T-helper 17 cell (primary cell): ENCODE measurements around the gene SAMD11. TPM values are rescaled to one million over a fixed set of nuclear protein-coding genes. Genes with fewer than 3 reads are reported as not detected.

Experiments used
- ATAC-seq: fragments of 150-1000 bp; cut with Tn5 transposase; 2 replicates; pipeline ENCODE4 v1.10.0; 2021; ENCODE audit warnings: mild to moderate bottlenecking, moderate library complexity
- DNase-seq, 3 donors: peaks; one replicate each; pipeline versions ENCODE4 v3.0.0 to v3.0.0-alpha.2; 2020 to 2021
- H3K9me3 ChIP-seq: one replicate; pipeline ENCODE4 v1.7.0; 2013; ENCODE audit warnings: low read length, mild to moderate bottlenecking; ENCODE audit not compliant: control insufficient read depth, poor library complexity, severe bottlenecking
- H3K27ac Mint-ChIP-seq: one replicate; pipeline ENCODE4 v1.8.0; 2022; ENCODE audit warnings: mild to moderate bottlenecking, moderate library complexity, mixed read lengths
- H3K27me3 Mint-ChIP-seq: one replicate; pipeline ENCODE4 v1.8.0; 2022; ENCODE audit warnings: mixed read lengths
- H3K36me3 Mint-ChIP-seq: one replicate; pipeline ENCODE4 v1.8.0; 2022; ENCODE audit warnings: low read depth, mixed read lengths
- H3K4me1 Mint-ChIP-seq: one replicate; pipeline ENCODE4 v1.8.0; 2022; ENCODE audit warnings: mild to moderate bottlenecking, mixed read lengths
- H3K4me3 Mint-ChIP-seq: one replicate; pipeline ENCODE4 v1.8.0; 2022; ENCODE audit warnings: mild to moderate bottlenecking, moderate library complexity, mixed read lengths
- total RNA-seq, 4 donors: library from RNA in 2 of 4; stranded (reverse) in 2 of 4; gene quantifications; one replicate each; pipeline ENCODE4 v1.2.3 and lab custom pipeline; 2022 to 2026

The SAMD11 gene
- total RNA-seq, 2 donors from 2014 or later, result not detected

- peaks cover 70% of the 10 kb centered on the region for H3K27me3 Mint-ChIP-seq
- H3K9me3 ChIP-seq, result no peaks in the 10 kb centered on the region
- H3K4me1 Mint-ChIP-seq, result peaks cover 16% of the 10 kb centered on the region
- DNase-seq (no peak), ATAC-seq (no peak)
- H3K36me3 Mint-ChIP-seq, result no peaks in the 10 kb centered on the region
- no peak overlapping the region for H3K4me3 Mint-ChIP-seq
- no peak overlapping the region for H3K27ac Mint-ChIP-seq
Measured at GRCh38 chr1:917076-917459, 6.7 kb upstream of the SAMD11 start.

DNA sequence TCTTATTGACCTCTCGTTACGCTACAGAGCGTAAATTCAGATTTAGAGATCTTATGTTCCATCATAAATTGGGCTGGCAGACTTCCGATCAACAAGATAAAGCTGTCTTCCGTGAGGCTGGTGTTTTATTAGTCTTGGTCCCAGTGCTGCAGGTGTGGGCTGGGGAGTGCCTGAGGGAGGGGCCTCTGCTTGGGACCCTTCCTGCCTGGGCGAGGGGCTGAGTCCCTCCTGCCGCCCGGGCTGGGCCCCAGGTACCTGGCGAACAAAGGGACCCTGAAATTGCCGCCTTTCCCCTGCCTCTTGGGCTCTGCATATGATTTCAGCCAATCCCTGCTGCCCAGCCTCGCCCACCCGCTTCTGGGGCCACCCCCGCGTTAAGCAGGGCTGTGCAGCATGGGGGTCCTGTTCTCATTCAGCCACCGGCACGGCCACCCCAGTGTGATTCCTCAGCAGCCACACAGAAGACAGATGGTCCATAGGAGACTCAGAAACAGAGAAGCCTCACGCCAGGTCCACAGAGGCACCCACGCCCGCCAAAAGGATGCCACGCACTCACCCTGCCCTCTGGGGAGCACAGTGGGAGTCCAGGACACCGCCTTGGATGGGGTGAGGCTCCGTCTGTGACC is 6.1 kb upstream of the SAMD11 start:
- Mint-ChIP-seq H3K27me3 (peaks cover 68% of the 10 kb centered on the region), H3K27ac (no peak overlapping the region), H3K4me3 (no peak overlapping the region), H3K4me1 (peaks cover 13% of the 10 kb centered on the region), H3K36me3 (no peaks in the 10 kb centered on the region)
- DNase-seq, result no peak
- H3K9me3 ChIP-seq, result no peaks in the 10 kb centered on the region
- ATAC-seq, result no peak

GRCh38 chr1:918353-918752 is 5.4 kb upstream of the SAMD11 start:
- Mint-ChIP-seq H3K4me1 (peaks cover 13% of the 10 kb centered on the region), H3K4me3 (no peak overlapping the region), H3K27ac (no peak overlapping the region), H3K27me3 (peaks cover 64% of the 10 kb centered on the region), H3K36me3 (no peaks in the 10 kb centered on the region)
- no peaks in the 10 kb centered on the region for H3K9me3 ChIP-seq
- no peak for DNase-seq
- ATAC-seq, result no peak

- no peaks in the 10 kb centered on the region for H3K9me3 ChIP-seq
- H3K4me1 Mint-ChIP-seq, result peaks cover 14% of the 10 kb centered on the region
- H3K4me3 Mint-ChIP-seq, result no peak overlapping the region
- no peak for DNase-seq
- no peak overlapping the region for H3K27ac Mint-ChIP-seq
- peaks cover 64% of the 10 kb centered on the region for H3K27me3 Mint-ChIP-seq
- H3K36me3 Mint-ChIP-seq, result no peaks in the 10 kb centered on the region
- ATAC-seq, result no peak
Measured at GRCh38 chr1:918843-919242, 4.9 kb upstream of the SAMD11 start.

GRCh38 chr1:919271-919872 is 4.4 kb upstream of the SAMD11 start:
- Mint-ChIP-seq H3K27ac (no peak overlapping the region), H3K4me1 (peaks cover 14% of the 10 kb centered on the region), H3K4me3 (no peak overlapping the region), H3K36me3 (no peaks in the 10 kb centered on the region), H3K27me3 (peaks cover 64% of the 10 kb centered on the region)
- DNase-seq (no peak), ATAC-seq (no peak)
- no peaks in the 10 kb centered on the region for H3K9me3 ChIP-seq

DNA sequence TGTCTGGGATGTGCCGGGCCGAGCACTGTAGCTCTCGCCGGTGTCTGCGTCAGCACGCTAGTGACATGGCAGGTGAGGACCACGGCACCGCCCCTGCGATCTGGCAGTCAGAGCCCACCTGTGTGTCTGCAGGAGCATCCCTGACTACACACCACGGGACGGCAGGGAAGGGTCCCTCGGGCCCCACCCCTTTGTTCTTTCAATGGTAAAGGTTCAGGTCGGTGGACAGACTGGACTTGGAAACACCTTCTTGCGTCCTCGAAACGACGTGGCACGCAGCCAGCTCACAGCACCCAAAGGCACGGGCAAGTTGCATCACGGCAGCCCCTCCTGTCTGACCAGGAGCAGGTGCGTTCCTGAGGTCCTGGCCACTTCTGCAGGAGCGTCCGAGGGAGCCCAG is 3.7 kb upstream of the SAMD11 start:
- DNase-seq, result no peak
- Mint-ChIP-seq H3K4me1 (peaks cover 14% of the 10 kb centered on the region), H3K36me3 (no peaks in the 10 kb centered on the region), H3K27me3 (peaks cover 58% of the 10 kb centered on the region), H3K27ac (no peak overlapping the region), H3K4me3 (peak overlapping the region; percentile 69)
- no peak for ATAC-seq
- H3K9me3 ChIP-seq, result no peaks in the 10 kb centered on the region

DNA sequence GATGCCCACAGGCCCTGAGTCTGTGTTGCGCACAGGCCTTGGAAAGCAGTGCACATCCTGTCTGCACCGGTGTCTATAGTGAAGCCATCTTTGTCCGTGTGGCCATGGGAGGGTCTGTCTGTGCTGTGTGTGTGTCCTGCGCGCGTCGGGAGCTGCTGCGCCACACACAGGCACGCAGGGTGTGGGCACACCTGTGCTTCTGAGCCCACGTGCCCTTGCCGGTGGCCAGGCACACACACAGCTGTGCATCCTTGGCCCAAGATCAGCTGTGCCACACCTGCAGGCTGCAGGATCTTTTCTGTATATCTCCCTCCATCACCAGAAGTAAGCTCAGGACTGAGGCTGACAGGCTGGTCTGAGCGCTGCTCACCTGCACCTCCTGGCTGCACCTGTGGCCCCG is 3.2 kb upstream of the SAMD11 start:
- peak overlapping the region; percentile 69 for H3K4me3 Mint-ChIP-seq
- ATAC-seq (peak; percentile 2), DNase-seq (no peak)
- no peak overlapping the region for H3K27ac Mint-ChIP-seq
- peaks cover 52% of the 10 kb centered on the region for H3K27me3 Mint-ChIP-seq
- H3K9me3 ChIP-seq, result no peaks in the 10 kb centered on the region
- no peaks in the 10 kb centered on the region for H3K36me3 Mint-ChIP-seq
- H3K4me1 Mint-ChIP-seq, result peaks cover 14% of the 10 kb centered on the region

GRCh38 chr1:921011-921837 is 2.5 kb upstream of the SAMD11 start:
- peaks cover 50% of the 10 kb centered on the region for H3K27me3 Mint-ChIP-seq
- ATAC-seq (peak; percentile 63), DNase-seq (peak in 2 of 3 donors; percentile 35 to 37)
- peaks cover 14% of the 10 kb centered on the region for H3K4me1 Mint-ChIP-seq
- no peaks in the 10 kb centered on the region for H3K9me3 ChIP-seq
- no peak overlapping the region for H3K27ac Mint-ChIP-seq
- H3K4me3 Mint-ChIP-seq, result peak overlapping the region; percentile 69
- no peaks in the 10 kb centered on the region for H3K36me3 Mint-ChIP-seq

DNA sequence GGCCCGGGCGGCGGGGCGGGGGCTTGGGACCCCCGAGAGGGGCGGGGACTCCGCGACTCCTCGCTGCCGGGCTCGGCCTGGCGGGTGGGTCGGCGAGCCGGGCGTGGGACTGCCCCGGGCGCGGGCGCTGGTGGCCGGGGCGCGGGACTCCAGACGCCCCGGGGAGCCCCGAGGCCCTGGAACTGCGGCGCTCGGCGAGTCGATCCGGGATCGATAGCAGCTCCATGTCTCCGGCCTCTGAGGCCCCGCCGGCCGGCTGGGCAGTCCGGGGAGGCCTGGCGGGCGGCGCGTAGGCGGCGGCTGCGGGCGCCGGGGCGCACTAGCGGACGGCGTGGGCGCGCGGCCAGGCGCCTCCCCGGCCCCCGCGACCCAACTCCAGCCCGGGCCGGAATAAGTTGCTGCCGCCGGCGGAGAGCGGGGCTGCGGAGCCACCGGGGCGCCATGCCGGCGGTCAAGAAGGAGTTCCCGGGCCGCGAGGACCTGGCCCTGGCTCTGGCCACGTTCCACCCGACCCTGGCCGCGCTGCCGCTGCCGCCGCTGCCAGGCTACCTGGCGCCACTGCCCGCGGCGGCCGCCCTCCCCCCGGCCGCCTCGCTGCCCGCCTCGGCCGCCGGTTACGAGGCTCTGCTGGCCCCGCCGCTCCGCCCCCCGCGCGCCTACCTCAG is 400 bp downstream of the SAMD11 start:
- H3K9me3 ChIP-seq, result no peaks in the 10 kb centered on the region
- Mint-ChIP-seq H3K27me3 (peaks cover 54% of the 10 kb centered on the region), H3K27ac (no peak overlapping the region), H3K36me3 (no peaks in the 10 kb centered on the region), H3K4me3 (peak overlapping the region; percentile 83), H3K4me1 (peaks cover 14% of the 10 kb centered on the region)
- DNase-seq (no peak), ATAC-seq (no peak)

DNA sequence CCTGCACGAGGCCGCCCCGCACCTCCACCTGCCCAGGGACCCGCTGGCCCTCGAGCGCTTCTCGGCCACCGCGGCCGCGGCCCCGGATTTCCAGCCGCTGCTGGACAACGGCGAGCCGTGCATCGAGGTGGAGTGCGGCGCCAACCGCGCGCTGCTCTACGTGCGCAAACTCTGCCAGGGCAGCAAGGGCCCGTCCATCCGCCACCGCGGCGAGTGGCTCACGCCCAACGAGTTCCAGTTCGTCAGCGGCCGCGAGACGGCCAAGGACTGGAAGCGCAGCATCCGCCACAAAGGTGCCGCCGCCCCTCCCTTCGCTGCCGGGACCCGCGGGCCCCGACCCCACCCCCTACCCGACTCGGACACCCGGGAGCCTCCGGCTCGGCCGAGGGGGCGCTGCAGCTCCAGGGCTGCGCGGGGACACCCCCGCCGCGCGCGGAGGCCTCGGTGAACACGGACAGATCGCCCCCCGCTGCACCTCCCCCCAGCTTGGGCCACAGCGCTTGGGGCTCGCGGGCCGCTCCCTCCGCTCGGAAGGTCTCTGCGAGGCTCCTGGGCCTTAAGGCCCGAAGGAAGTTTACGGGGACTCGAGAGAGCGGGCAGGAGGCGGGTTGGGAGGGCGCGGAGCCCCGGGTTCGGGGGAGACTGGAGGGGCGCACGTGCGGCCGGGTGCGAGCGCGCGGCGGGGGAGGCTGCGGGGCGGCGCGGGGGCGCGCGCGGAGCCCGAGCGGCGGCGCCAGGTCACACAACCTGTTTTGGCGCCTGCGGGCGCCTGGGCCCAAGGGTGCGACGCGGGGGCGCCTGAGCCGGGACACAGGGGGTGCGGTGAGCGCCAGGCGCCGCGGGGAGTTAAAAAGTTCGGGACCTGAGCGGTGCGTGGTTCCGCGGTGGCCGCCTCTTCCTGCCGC is 1.2 kb downstream of the SAMD11 start:
- Mint-ChIP-seq H3K27me3 (peaks cover 56% of the 10 kb centered on the region), H3K4me1 (peaks cover 14% of the 10 kb centered on the region), H3K36me3 (no peaks in the 10 kb centered on the region), H3K4me3 (peak overlapping the region; percentile 63), H3K27ac (no peak overlapping the region)
- DNase-seq (no peak), ATAC-seq (no peak)
- no peaks in the 10 kb centered on the region for H3K9me3 ChIP-seq

- DNase-seq (no peak), ATAC-seq (no peak)
- Mint-ChIP-seq H3K27me3 (peaks cover 47% of the 10 kb centered on the region), H3K4me1 (peaks cover 10% of the 10 kb centered on the region), H3K27ac (no peak overlapping the region), H3K36me3 (no peaks in the 10 kb centered on the region), H3K4me3 (peak overlapping the region; percentile 68)
- H3K9me3 ChIP-seq, result no peaks in the 10 kb centered on the region
Measured at GRCh38 chr1:925561-926421, 2.1 kb downstream of the SAMD11 start.

DNA sequence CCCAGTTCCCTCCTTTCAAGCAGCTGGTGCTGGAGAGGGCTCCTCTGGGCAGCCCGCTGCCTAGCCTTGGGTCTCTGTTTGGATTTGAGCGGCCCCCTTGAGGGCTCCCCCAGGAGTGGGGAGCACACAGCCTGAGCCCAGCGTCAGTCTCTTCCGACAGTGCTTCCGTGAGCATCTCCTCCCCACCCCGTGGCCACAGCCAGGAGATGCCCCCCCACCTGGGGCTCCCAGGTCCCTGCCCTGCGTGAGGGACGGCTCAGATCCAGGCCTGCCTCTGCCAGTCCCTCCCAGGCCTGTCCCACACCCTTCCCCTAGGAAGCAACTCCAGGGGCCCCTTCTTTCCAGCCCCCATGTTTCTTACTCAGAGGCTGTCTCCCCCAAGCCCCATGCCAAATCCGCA is 3.5 kb downstream of the SAMD11 start:
- H3K4me1 Mint-ChIP-seq, result peaks cover 9% of the 10 kb centered on the region
- ATAC-seq, result no peak
- no peak overlapping the region for H3K27ac Mint-ChIP-seq
- H3K27me3 Mint-ChIP-seq, result peaks cover 38% of the 10 kb centered on the region
- H3K4me3 Mint-ChIP-seq, result no peak overlapping the region
- H3K9me3 ChIP-seq, result no peaks in the 10 kb centered on the region
- DNase-seq, result no peak
- H3K36me3 Mint-ChIP-seq, result no peaks in the 10 kb centered on the region
